ENCODE measurements around the gene SEM1.
"Not testable (repeated sequence)": the region's sequence is repeated elsewhere in the genome, so short reads cannot be mapped to it uniquely, and the experiment has no call there.

Gene SEM1

DNA sequence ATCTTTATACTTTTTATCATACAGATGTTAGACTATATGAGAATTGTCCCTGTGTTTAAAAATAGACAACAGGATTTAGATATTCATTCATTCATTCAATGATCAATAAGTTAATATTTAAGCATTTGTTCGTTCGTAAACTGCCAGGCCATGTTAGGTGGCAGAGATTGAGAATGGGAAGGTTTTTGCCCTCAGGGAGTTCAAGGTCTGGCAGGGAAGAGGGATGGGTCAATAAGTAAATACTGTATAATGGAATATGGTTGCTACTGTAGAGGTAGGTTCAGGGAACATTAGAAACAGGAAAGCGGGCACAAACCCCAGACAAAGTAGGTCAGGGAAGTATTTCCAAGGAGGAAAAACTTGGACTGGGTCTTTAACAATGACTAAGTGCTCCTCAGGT, 64.6 kb downstream of the SEM1 start:
- TF ChIP-seq, protein P1, sequence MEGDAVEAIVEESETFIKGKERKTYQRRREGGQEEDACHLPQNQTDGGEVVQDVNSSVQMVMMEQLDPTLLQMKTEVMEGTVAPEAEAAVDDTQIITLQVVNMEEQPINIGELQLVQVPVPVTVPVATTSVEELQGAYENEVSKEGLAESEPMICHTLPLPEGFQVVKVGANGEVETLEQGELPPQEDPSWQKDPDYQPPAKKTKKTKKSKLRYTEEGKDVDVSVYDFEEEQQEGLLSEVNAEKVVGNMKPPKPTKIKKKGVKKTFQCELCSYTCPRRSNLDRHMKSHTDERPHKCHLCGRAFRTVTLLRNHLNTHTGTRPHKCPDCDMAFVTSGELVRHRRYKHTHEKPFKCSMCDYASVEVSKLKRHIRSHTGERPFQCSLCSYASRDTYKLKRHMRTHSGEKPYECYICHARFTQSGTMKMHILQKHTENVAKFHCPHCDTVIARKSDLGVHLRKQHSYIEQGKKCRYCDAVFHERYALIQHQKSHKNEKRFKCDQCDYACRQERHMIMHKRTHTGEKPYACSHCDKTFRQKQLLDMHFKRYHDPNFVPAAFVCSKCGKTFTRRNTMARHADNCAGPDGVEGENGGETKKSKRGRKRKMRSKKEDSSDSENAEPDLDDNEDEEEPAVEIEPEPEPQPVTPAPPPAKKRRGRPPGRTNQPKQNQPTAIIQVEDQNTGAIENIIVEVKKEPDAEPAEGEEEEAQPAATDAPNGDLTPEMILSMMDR (IDR thresholded peaks at IDR 0.05; ENCODE audit: low read depth, low read length, missing control alignments) = no peak
- in situ Hi-C loops (cut with HindIII; ENCODE audit: low sequenced_read_pairs) = no loop called here
- no peak for DNase-seq (ENCODE audit: low read depth)
- H3K4me3 ChIP-seq (ENCODE audit: low read depth, low read length) = no peak overlapping the region

DNA sequence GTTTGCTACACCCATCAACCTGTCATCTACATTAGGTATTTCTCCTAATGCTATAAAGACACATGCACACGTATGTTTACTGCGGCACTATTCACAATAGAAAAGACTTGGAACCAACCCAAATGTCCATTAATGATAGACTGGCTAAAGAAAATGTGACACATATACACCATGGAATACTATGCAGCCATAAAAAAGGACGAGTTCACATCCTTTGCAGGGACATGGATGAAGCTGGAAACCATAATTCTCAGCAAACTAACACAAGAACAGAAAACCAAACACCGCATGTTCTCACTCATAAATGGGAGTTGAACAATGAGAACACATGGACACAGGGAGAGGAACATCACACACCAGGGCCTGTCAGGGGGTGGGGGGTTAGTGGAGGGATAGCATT, 66.2 kb downstream of the SEM1 start:
- DNase-seq (ENCODE audit: low read depth); H3K4me3 ChIP-seq (ENCODE audit: low read depth, low read length); in situ Hi-C loops (cut with HindIII; ENCODE audit: low sequenced_read_pairs): not testable (repeated sequence)

DNA sequence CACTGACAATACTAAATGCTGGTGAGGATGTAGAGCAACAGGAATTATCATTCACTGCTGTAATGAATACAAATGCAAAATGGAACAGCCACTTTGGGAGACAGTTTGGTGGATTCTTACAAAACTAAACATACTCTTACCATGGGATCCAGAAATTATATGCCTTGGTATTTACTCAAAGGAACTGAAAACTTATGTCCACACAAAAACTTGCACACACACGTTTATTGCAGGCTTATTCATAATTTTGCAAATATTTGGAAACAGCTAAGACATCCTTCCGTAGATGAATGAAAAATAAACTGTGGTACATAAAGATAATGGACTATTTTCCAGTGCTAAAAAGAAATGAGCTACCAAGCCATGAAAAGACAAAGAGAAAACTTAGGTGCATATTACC, 69.6 kb downstream of the SEM1 start:
- no peak overlapping the region for H3K4me3 ChIP-seq (ENCODE audit: low read depth, low read length)
- TF ChIP-seq, protein P1 (IDR thresholded peaks at IDR 0.05; ENCODE audit: low read depth, low read length, missing control alignments) = no peak
- in situ Hi-C loops (cut with HindIII; ENCODE audit: low sequenced_read_pairs) = no loop called here
- no peak for DNase-seq (ENCODE audit: low read depth)
